Measurements from ENCODE around the gene ZNF423.

GRCh38 chr16:49576941-49577340 is 279.0 kb downstream of the ZNF423 start:
- no peak for TF ChIP-seq MXI1 (IDR thresholded peaks at IDR 0.05; ENCODE audit: low read depth, low read length)
- TF ChIP-seq FOXM1 (IDR thresholded peaks at IDR 0.05; ENCODE audit: low read depth) = no peak
- no peak for TF ChIP-seq MAX (IDR thresholded peaks at IDR 0.05; ENCODE audit: low read depth)
- no peak for TF ChIP-seq CTCF (IDR thresholded peaks at IDR 0.05)
- TF ChIP-seq SMC3 (IDR thresholded peaks at IDR 0.05; ENCODE audit: low read depth, low read length) = no peak
- TF ChIP-seq YY1 (IDR thresholded peaks at IDR 0.05; ENCODE audit: low read depth) = no peak
- no peak for TF ChIP-seq NRF1 (IDR thresholded peaks at IDR 0.05; ENCODE audit: low read depth, low read length)
- no peak for TF ChIP-seq EP300 (IDR thresholded peaks at IDR 0.05; ENCODE audit: borderline replicate concordance in 1 of 2, low read depth in 1 of 2, low read length in 1 of 2)
- TF ChIP-seq FOSL2 (IDR thresholded peaks at IDR 0.05; ENCODE audit: borderline replicate concordance, low read depth) = no peak
- TF ChIP-seq POLR2AphosphoS5 (IDR thresholded peaks at IDR 0.05; ENCODE audit: low read depth, low read length) = no peak
- TF ChIP-seq TAF1 (IDR thresholded peaks at IDR 0.05; ENCODE audit: borderline replicate concordance, low read depth, low read length) = no peak
- no peak for TF ChIP-seq RFX5 (IDR thresholded peaks at IDR 0.05; ENCODE audit: low read length)
